PC-3 (cell line): ENCODE results near the gene PTCD2. TPM values are rescaled to one million over a fixed set of nuclear protein-coding genes. Genes with fewer than 3 reads are reported as not detected.

ENCODE experiments used
- ATAC-seq: fragments of 200-7000 bp; cut with Tn5 transposase; 2 replicates; pipeline ENCODE4 v1.9.1; 2020; ENCODE audit warnings: mild to moderate bottlenecking, moderate library complexity
- BruUV-seq: library from RNA; stranded (reverse); fragments of 400-500 nt; replicated peaks from 2 replicates; lab custom pipeline; 2021; lab: Mats Ljungman, UMichigan
- CTCF ChIA-PET: fragments of 300-600 bp; sonication (Branson Sonifier 250); formaldehyde crosslinking; loops from one replicate; lab custom pipeline; 2022; ENCODE audit warnings: antibody characterized with exemption; lab: Charles Lee
- POLR2A ChIA-PET: fragments of 300-600 bp; sonication (Branson Sonifier 250); formaldehyde crosslinking; loops from one replicate; lab custom pipeline; 2022; ENCODE audit warnings: antibody characterized with exemption; ENCODE audit not compliant: unreplicated experiment; lab: Charles Lee
- DNase-seq: peaks from one replicate; pipeline ENCODE4 v3.0.0-alpha.2; 2015
- H2AFZ ChIP-seq: fragments of 300-600 bp; sonication (generic); 2 replicates; pipeline ENCODE4 v1.6.0; 2016; ENCODE audit warnings: antibody characterized with exemption, low read length
- H3F3A ChIP-seq: fragments of 300-600 bp; sonication (generic); one replicate; pipeline ENCODE4 v1.6.0; 2017; ENCODE audit warnings: antibody characterized with exemption, low read length, control low read depth, mild to moderate bottlenecking; ENCODE audit not compliant: unreplicated experiment
- H3K27ac ChIP-seq: fragments of 300-600 bp; sonication (generic); 2 replicates; pipeline ENCODE4 v1.5.1; 2016; ENCODE audit warnings: mild to moderate bottlenecking, low read length
- H3K27me3 ChIP-seq: fragments of 300-600 bp; sonication (generic); 2 replicates; pipeline ENCODE4 v1.6.1; 2016; ENCODE audit warnings: low read length, mixed read lengths
- H3K36me3 ChIP-seq: fragments of 300-600 bp; sonication (generic); 2 replicates; pipeline ENCODE4 v1.6.1; 2016; ENCODE audit warnings: low read depth, mixed run types, low read length, mixed read lengths
- H3K4me1 ChIP-seq: fragments of 300-600 bp; sonication (generic); 2 replicates; pipeline ENCODE4 v1.5.1; 2016; ENCODE audit warnings: low read length; ENCODE audit not compliant: insufficient read depth
- H3K4me2 ChIP-seq: fragments of 300-600 bp; sonication (generic); 2 replicates; pipeline ENCODE4 v1.6.0; 2016; ENCODE audit warnings: low read length
- H3K4me3 ChIP-seq: fragments of 300-600 bp; sonication (generic); 2 replicates; pipeline ENCODE4 v1.5.1; 2016; ENCODE audit warnings: mild to moderate bottlenecking, low read length, mixed read lengths
- H3K79me2 ChIP-seq: fragments of 300-600 bp; sonication (generic); 2 replicates; pipeline ENCODE4 v1.6.1; 2017; ENCODE audit warnings: low read length, mixed read lengths
- H3K9ac ChIP-seq: fragments of 300-600 bp; sonication (generic); 2 replicates; pipeline ENCODE4 v1.6.0; 2016; ENCODE audit warnings: mild to moderate bottlenecking, low read length
- H3K9me2 ChIP-seq: fragments of 300-600 bp; sonication (generic); replicated peaks from 2 replicates; pipeline ENCODE4 v1.6.1; 2016; ENCODE audit warnings: mixed run types, low read length, mixed read lengths
- H3K9me3 ChIP-seq: fragments of 300-600 bp; sonication (generic); 2 replicates; pipeline ENCODE4 v1.6.1; 2016; ENCODE audit warnings: low read length, mixed read lengths
- H4K20me1 ChIP-seq: fragments of 300-600 bp; sonication (generic); 2 replicates; pipeline ENCODE4 v1.6.1; 2016; ENCODE audit warnings: low read length, mixed read lengths
- EZH2 ChIP-seq: fragments of 300-600 bp; sonication (generic); IDR thresholded peaks from one replicate; pipeline ENCODE4 v1.6.1; 2017; ENCODE audit warnings: antibody characterized with exemption, mild to moderate bottlenecking, low read length; ENCODE audit not compliant: unreplicated experiment
- EZH2phosphoT487 ChIP-seq: fragments of 300-600 bp; sonication (generic); IDR thresholded peaks from 2 replicates; pipeline ENCODE4 v1.6.1; 2018; ENCODE audit warnings: mild to moderate bottlenecking, antibody characterized with exemption, low read length, borderline replicate concordance
- intact Hi-C: fragments of 100-400 bp; cut with micrococcal nuclease; formaldehyde crosslinking; loops from 2 replicates; pipeline ENCODE4 v1.9.0; 2023
- total RNA-seq: library from RNA; depleted of rRNA; stranded (reverse); fragments of >200 nt; gene quantifications from 2 replicates; pipeline ENCODE4 v1.2.3, GENCODE V29; 2014
- TF ChIP-seq, protein P1 (sequence below): fragments of 300-600 bp; sonication (generic); conservative IDR thresholded peaks from 2 replicates; pipeline ENCODE4 v1.5.1; 2017; ENCODE audit warnings: antibody characterized with exemption, low read depth, mild to moderate bottlenecking, low read length

The PTCD2 gene
- total RNA-seq, 1 experiment from 2014 or later, result 3.4 TPM

GRCh38 chr5:72393052-72393451 lies 72.9 kb downstream of the PTCD2 start:
- H3K9ac ChIP-seq, result no peak overlapping the region
- no peak overlapping the region for H2AFZ ChIP-seq
- POLR2A ChIA-PET, result no interaction called here
- no peaks in the 10 kb centered on the region for H3F3A ChIP-seq
- ATAC-seq, result no peak
- H3K9me2 ChIP-seq, result no peaks in the 10 kb centered on the region
- H3K79me2 ChIP-seq, result no peaks in the 10 kb centered on the region
- H3K36me3 ChIP-seq, result no peaks in the 10 kb centered on the region
- H4K20me1 ChIP-seq, result no peaks in the 10 kb centered on the region
- no peak overlapping the region for H3K4me2 ChIP-seq
- no peak overlapping the region; the same call in 1 of the 2 replicates for H3K27ac ChIP-seq
- no TSS peak for BruUV-seq
- no peaks in the 10 kb centered on the region for H3K27me3 ChIP-seq
- CTCF ChIA-PET, result no interaction called here
- H3K4me1 ChIP-seq, result peaks cover 42% of the 10 kb centered on the region
- intact Hi-C loops, result loop anchor here (2.0 to 10.0 kb wide), 3 partner anchors 26 to 132 kb away; no protein-coding TSS in a partner anchor
- no peak for TF ChIP-seq EZH2
- TF ChIP-seq, protein P1, sequence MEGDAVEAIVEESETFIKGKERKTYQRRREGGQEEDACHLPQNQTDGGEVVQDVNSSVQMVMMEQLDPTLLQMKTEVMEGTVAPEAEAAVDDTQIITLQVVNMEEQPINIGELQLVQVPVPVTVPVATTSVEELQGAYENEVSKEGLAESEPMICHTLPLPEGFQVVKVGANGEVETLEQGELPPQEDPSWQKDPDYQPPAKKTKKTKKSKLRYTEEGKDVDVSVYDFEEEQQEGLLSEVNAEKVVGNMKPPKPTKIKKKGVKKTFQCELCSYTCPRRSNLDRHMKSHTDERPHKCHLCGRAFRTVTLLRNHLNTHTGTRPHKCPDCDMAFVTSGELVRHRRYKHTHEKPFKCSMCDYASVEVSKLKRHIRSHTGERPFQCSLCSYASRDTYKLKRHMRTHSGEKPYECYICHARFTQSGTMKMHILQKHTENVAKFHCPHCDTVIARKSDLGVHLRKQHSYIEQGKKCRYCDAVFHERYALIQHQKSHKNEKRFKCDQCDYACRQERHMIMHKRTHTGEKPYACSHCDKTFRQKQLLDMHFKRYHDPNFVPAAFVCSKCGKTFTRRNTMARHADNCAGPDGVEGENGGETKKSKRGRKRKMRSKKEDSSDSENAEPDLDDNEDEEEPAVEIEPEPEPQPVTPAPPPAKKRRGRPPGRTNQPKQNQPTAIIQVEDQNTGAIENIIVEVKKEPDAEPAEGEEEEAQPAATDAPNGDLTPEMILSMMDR, result no peak
- no peak for TF ChIP-seq EZH2phosphoT487
- no peaks in the 10 kb centered on the region for H3K9me3 ChIP-seq
- no peak overlapping the region for H3K4me3 ChIP-seq
- DNase-seq, result no peak

DNA sequence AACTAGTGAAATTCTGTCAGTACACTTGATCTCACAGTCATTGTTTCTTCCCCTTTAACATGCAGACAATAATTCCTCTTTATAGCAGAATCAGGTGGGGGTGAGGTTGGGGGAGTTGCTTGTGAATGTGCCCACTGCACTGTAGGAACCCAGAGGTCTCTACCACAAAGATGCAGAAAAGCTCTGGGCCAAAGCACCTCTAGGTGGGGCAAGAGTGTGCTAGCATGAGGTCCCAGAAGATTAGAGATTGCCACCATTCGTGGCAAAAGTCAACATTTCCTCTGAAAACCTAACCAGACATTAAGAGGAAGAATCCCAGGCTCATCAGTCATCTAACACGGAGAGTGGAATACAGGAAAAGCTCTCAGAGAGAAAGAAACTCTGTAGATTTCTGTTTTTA lies 74.5 kb downstream of the PTCD2 start:
- Histone ChIP-seq H4K20me1 (no peaks in the 10 kb centered on the region), H3K9me3 (no peaks in the 10 kb centered on the region), H3K79me2 (no peaks in the 10 kb centered on the region), H3K27ac (no peak overlapping the region), H3F3A (no peaks in the 10 kb centered on the region), H3K4me1 (peaks cover 32% of the 10 kb centered on the region), H3K4me3 (no peak overlapping the region), H3K27me3 (no peaks in the 10 kb centered on the region), H2AFZ (no peak overlapping the region), H3K9me2 (no peaks in the 10 kb centered on the region), H3K9ac (no peak overlapping the region), H3K36me3 (no peaks in the 10 kb centered on the region), H3K4me2 (no peak overlapping the region)
- no TSS peak for BruUV-seq
- DNase-seq (peak; percentile 30), ATAC-seq (no peak)
- CTCF ChIA-PET, result no interaction called here
- intact Hi-C loops, result loop anchor here (5.0 to 10.0 kb wide), 2 partner anchors 58 to 130 kb away; no protein-coding TSS in a partner anchor
- TF ChIP-seq EZH2phosphoT487 (no peak), EZH2 (no peak)
- TF ChIP-seq, protein P1, result peak; percentile 52; the same call in 1 of the 2 replicates
- POLR2A ChIA-PET, result no interaction called here

DNA sequence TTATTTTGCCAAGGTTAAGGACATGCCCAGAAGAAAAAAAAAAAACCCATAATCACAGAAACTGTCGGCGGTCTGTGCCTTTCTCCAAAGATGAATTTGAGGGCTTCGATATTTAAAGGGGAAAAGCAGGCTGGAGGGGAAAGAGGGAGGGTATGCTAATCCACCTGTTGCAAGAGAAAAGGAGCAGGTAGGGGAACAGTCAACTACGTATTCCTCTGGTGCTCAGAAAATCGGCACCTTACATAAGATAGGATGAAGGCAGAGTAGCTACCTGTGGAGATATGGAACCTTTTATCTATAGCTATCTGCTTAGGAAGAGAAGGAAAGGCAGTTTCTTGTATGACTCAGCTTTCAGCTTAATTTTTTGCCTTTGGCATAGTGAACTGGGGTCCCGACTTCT lies 77.7 kb downstream of the PTCD2 start:
- intact Hi-C loops, result loop anchor here (10.0 kb wide), 1 partner anchor 127 kb away; no protein-coding TSS in a partner anchor
- Histone ChIP-seq H3K4me2 (no peak overlapping the region), H3K4me1 (peaks cover 8% of the 10 kb centered on the region), H3K9me2 (no peaks in the 10 kb centered on the region), H2AFZ (no peak overlapping the region), H3K27ac (no peak overlapping the region), H4K20me1 (no peaks in the 10 kb centered on the region), H3K36me3 (peaks cover 6% of the 10 kb centered on the region; the same call in 1 of the 2 replicates), H3K27me3 (no peaks in the 10 kb centered on the region), H3K79me2 (no peaks in the 10 kb centered on the region), H3K9ac (no peak overlapping the region), H3F3A (no peaks in the 10 kb centered on the region), H3K4me3 (no peak overlapping the region), H3K9me3 (0 out of 2 replicates have a peak, but pooled peaks cover 3% of the 10 kb centered on the region)
- TF ChIP-seq EZH2phosphoT487 (no peak), EZH2 (no peak)
- TF ChIP-seq, protein P1, result no peak
- DNase-seq, result no peak
- ChIA-PET POLR2A (no interaction called here), CTCF (no interaction called here)
- no peak for ATAC-seq
- BruUV-seq, result no TSS peak
